ENCODE measurements around the gene MARCHF9.

DNA sequence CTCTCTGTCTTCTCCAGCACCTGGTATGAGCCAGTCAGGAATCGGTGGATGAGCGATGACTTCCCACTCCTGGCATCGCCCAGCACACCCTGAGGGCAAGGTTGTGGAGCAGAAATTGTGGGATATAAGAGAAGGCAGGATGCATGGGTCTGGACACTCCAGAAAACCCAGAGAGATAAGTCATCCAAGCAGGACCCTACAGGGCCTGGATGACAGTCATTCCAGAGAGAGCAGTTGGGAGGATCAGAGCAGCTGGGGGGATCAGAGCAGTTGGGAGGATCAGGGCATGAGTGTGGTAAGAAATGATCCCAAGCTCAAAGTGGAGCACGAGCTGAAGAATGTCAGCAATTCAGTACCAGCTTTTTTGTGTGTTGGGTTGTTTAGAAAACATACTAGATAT is 20.3 kb upstream of the MARCHF9 start:
- TF ChIP-seq, protein P1, sequence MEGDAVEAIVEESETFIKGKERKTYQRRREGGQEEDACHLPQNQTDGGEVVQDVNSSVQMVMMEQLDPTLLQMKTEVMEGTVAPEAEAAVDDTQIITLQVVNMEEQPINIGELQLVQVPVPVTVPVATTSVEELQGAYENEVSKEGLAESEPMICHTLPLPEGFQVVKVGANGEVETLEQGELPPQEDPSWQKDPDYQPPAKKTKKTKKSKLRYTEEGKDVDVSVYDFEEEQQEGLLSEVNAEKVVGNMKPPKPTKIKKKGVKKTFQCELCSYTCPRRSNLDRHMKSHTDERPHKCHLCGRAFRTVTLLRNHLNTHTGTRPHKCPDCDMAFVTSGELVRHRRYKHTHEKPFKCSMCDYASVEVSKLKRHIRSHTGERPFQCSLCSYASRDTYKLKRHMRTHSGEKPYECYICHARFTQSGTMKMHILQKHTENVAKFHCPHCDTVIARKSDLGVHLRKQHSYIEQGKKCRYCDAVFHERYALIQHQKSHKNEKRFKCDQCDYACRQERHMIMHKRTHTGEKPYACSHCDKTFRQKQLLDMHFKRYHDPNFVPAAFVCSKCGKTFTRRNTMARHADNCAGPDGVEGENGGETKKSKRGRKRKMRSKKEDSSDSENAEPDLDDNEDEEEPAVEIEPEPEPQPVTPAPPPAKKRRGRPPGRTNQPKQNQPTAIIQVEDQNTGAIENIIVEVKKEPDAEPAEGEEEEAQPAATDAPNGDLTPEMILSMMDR (IDR thresholded peaks at IDR 0.05; ENCODE audit: insufficient read depth, low read length, poor library complexity, severe bottlenecking): no peak
- no peak for TF ChIP-seq EZH2phosphoT487 (conservative IDR thresholded peaks at IDR 0.05; ENCODE audit: low read length)
